GM12878 (cell line): ENCODE measurements around the gene RCL1. TPM values are rescaled to one million over a fixed set of nuclear protein-coding genes. Genes with fewer than 3 reads are reported as not detected.

Experiments
- GATAD2B ChIP-seq: fragments of 450-650 bp; conservative IDR thresholded peaks from 2 replicates; pipeline ENCODE4 v1.6.1; 2017; ENCODE audit warnings: low read depth, mild to moderate bottlenecking, moderate library complexity
- IKZF1 ChIP-seq: fragments of 450-650 bp; conservative IDR thresholded peaks from 2 replicates; pipeline ENCODE4 v1.6.1; 2017; ENCODE audit warnings: antibody characterized with exemption, mild to moderate bottlenecking
- MXI1 ChIP-seq: fragments of 150-350 bp; IDR thresholded peaks from 2 replicates; pipeline ENCODE4 v1.6.1; 2011; ENCODE audit warnings: low read depth, mild to moderate bottlenecking, inconsistent platforms, low read length, improper control_type of control experiment
- POU2F2 ChIP-seq: IDR thresholded peaks from 3 replicates; pipeline ENCODE4 v1.6.1; 2011; ENCODE audit warnings: low read depth, mild to moderate bottlenecking, low read length, borderline replicate concordance
- RAD21 ChIP-seq: IDR thresholded peaks from 2 replicates; pipeline ENCODE4 v1.6.1; 2011; ENCODE audit warnings: mild to moderate bottlenecking, low read depth, low read length, moderate library complexity; ENCODE audit not compliant: insufficient read depth
- RUNX3 ChIP-seq: IDR thresholded peaks from 2 replicates; pipeline ENCODE4 v1.6.1; 2012; ENCODE audit warnings: low read length, inconsistent platforms
- TAF1 ChIP-seq: IDR thresholded peaks from 2 replicates; pipeline ENCODE4 v1.6.1; 2011; ENCODE audit warnings: mild to moderate bottlenecking, low read depth, low read length, borderline replicate concordance
- polyA plus RNA-seq, 11 experiments: library from polyadenylated mRNA; depleted of rRNA in 4 of 11; unstranded in 6 of 11; stranded (reverse) in 5 of 11; fragments of >200 nt; fragmentation: Nextera tagmentation in 4 of 11; fragmentation: Illumina TruSeq in 1 of 11; extraction: Ambion mirVana in 4 of 11; extraction: Trizol in 1 of 11; gene quantifications; 1 replicate in 1 of 11; 2 replicates in 10 of 11; pipeline versions ENCODE4 v1.2.1 to v1.2.3, GENCODE V29; 2011 to 2016; ENCODE audit warnings: inconsistent platforms in 2 of 11, missing spikeins in 2 of 11, low read depth in 1 of 11
- total RNA-seq, 4 experiments: library from RNA; depleted of rRNA in 3 of 4; stranded (reverse); fragments of >200 nt in 3 of 4; fragmentation: Illumina TruSeq in 1 of 4; extraction: Trizol in 1 of 4; gene quantifications; 2 replicates each; pipeline versions ENCODE4 v1.2.1 to v1.2.3, GENCODE V29; 2013 to 2021
- TF ChIP-seq, protein P1 (sequence below): IDR thresholded peaks from 2 replicates; pipeline ENCODE4 v1.6.1; 2012; ENCODE audit warnings: improper control_type of control experiment, low read depth, low read length; ENCODE audit not compliant: insufficient replicate concordance
- TF ChIP-seq, protein P2 (sequence below): fragments of 450-650 bp; formaldehyde crosslinking; IDR thresholded peaks from 2 replicates; pipeline ENCODE4 v1.4.0; 2022; ENCODE audit warnings: mild to moderate bottlenecking, moderate library complexity

The RCL1 gene
- total and polyA plus RNA-seq, 10 of the 15 experiments (the other 5 are each of a cell fraction or from before 2014, with no cell fraction given) = 21.1 to 46.8 (median 30.5) TPM

DNA sequence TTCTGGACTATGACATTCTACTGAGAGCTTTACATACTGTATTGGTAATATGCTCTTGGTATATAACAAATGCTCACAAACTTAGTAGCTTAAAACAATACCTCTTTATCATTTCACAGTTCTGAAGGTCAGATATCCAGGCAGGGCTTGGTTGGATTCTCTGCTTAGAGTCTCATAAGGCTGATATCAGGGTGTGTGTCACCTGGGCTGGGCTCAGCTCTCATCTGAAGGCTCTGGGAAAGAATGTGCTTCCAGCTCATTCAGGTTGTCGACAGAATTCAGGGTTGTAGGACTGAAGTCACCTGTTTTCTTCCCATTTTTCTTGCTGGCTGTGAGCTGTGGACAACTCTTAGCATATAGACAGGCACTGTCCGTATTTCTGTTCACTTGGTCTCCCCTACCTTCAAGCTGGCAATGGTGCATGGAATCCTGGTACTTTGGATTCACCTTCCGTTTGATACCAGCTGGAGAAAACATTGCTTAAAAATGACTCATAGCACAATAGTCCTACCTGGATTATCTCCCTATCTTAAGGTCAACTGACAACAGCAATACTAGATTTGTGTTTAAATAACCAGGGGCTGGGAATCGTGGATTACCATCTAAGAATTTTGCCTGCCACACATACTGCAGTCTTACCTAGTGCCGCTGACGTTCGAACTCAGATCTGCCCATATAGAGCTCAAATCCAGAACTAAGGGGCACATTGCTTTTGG, 69.2 kb downstream of the RCL1 start (continued):
- TF ChIP-seq, protein P1, sequence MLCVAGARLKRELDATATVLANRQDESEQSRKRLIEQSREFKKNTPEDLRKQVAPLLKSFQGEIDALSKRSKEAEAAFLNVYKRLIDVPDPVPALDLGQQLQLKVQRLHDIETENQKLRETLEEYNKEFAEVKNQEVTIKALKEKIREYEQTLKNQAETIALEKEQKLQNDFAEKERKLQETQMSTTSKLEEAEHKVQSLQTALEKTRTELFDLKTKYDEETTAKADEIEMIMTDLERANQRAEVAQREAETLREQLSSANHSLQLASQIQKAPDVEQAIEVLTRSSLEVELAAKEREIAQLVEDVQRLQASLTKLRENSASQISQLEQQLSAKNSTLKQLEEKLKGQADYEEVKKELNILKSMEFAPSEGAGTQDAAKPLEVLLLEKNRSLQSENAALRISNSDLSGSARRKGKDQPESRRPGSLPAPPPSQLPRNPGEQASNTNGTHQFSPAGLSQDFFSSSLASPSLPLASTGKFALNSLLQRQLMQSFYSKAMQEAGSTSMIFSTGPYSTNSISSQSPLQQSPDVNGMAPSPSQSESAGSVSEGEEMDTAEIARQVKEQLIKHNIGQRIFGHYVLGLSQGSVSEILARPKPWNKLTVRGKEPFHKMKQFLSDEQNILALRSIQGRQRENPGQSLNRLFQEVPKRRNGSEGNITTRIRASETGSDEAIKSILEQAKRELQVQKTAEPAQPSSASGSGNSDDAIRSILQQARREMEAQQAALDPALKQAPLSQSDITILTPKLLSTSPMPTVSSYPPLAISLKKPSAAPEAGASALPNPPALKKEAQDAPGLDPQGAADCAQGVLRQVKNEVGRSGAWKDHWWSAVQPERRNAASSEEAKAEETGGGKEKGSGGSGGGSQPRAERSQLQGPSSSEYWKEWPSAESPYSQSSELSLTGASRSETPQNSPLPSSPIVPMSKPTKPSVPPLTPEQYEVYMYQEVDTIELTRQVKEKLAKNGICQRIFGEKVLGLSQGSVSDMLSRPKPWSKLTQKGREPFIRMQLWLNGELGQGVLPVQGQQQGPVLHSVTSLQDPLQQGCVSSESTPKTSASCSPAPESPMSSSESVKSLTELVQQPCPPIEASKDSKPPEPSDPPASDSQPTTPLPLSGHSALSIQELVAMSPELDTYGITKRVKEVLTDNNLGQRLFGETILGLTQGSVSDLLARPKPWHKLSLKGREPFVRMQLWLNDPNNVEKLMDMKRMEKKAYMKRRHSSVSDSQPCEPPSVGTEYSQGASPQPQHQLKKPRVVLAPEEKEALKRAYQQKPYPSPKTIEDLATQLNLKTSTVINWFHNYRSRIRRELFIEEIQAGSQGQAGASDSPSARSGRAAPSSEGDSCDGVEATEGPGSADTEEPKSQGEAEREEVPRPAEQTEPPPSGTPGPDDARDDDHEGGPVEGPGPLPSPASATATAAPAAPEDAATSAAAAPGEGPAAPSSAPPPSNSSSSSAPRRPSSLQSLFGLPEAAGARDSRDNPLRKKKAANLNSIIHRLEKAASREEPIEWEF = no peak
- TF ChIP-seq RAD21 (no peak), GATAD2B (no peak), MXI1 (no peak), IKZF1 (no peak), RUNX3 (no peak), POU2F2 (no peak), TAF1 (no peak)
- TF ChIP-seq, protein P2, sequence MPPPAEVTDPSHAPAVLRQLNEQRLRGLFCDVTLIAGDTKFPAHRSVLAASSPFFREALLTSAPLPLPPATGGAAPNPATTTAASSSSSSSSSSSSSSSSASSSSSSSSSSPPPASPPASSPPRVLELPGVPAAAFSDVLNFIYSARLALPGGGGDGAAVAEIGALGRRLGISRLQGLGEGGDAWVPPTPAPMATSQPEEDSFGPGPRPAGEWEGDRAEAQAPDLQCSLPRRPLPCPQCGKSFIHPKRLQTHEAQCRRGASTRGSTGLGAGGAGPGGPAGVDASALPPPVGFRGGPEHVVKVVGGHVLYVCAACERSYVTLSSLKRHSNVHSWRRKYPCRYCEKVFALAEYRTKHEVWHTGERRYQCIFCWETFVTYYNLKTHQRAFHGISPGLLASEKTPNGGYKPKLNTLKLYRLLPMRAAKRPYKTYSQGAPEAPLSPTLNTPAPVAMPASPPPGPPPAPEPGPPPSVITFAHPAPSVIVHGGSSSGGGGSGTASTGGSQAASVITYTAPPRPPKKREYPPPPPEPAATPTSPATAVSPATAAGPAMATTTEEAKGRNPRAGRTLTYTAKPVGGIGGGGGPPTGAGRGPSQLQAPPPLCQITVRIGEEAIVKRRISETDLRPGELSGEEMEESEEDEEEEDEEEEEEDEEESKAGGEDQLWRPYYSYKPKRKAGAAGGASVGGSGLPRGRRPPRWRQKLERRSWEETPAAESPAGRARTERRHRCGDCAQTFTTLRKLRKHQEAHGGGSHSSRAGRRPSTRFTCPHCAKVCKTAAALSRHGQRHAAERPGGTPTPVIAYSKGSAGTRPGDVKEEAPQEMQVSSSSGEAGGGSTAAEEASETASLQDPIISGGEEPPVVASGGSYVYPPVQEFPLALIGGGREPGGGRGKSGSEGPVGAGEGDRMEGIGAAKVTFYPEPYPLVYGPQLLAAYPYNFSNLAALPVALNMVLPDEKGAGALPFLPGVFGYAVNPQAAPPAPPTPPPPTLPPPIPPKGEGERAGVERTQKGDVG (CRISPR knock-in tag) = no peak
